GM18508 (cell line): ENCODE measurements around the gene MYH11.
"Not testable (repeated sequence)": the region's sequence is repeated elsewhere in the genome, so short reads cannot be mapped to it uniquely, and the experiment has no call there.

ENCODE experiments used
- ATAC-seq: cut with Tn5 transposase; IDR thresholded peaks from one replicate; pipeline ENCODE4 v1.9.1; 2021; ENCODE audit warnings: moderate number of reproducible peaks; ENCODE audit not compliant: insufficient read depth, unreplicated experiment

The MYH11 gene

DNA sequence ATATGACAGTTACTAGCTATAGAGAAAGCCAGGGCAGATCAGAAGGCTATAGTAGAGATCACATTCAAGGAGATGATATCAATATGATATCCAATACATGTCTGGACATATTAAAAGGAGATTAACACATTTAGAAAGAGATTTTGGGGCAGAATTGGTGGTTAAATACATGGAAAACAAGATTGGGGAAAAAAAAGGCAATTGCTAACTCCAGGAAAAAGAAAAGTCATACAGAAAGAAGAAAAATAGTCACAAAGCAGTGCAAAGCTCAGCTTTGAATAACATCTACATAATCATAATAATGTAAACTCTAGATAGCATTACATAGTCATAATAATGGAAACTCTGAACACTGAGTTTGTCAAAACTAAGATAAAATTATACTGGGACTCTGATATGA lies 40.6 kb downstream of the MYH11 start:
- ATAC-seq, result no peak

GRCh38 chr16:15812401-15812750 lies 44.5 kb downstream of the MYH11 start:
- not testable (repeated sequence) for ATAC-seq

DNA sequence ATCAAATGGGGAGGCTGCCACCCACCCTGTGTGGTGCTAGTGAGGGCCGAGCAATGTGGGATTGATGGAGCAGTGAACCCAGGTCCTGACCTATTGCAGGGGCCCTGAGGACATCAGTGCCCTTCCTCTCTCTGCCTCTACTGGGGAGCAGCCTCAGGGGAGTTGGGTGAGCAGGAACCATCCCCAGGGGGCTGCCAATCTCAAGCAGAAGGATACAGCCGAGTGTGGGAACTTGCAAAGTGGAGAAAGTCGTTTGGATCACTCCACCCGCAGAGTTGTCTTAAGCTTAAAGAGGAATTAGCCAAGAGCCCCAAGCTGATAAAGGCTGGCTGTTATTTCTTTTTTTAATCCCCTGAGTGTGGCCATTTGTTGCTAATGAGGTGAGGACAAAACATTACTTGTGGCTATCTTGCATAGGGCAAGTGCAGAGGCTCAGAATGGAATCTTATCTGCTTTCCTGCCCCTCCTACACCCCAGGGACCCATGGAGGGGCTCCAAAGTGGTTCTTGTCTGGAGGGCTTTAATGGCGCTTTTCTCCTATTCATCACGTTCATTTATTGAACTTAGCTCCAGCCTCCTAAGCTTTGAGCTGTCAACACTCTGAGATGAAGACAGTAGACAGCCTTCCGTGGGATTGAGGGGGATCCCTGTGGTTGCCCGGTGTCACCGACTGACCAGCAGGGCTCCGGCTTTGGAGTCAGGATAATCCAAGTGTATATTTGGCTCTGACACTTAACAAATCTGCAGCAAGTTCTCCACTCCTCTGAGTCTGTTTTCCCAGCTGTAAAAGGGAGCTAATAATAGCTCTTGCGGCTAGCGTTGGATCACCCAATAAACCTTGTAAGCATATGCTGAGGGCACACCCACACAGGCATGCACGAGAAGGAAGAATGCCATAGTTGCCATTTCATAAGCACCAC lies 45.1 kb downstream of the MYH11 start:
- no peak for ATAC-seq

DNA sequence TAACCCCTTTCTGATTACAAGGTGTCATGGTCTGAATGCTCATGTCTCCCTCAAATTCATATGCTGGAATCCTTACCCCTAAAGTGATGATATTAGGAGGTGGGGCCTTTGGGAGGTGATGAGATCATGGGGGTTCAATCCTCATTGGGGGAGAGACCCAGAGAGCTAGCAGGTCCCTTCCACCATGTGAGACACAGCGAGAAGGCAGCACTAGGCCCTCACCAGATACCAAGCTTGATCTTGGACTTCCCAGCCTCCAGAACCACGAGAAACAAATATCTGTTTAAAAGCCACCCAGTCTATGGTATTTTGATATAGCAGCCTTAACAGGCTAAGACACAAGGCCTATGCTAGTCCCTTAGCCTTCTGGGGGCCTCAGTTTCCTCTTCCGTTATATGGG lies 45.9 kb downstream of the MYH11 start:
- ATAC-seq, result no peak

DNA sequence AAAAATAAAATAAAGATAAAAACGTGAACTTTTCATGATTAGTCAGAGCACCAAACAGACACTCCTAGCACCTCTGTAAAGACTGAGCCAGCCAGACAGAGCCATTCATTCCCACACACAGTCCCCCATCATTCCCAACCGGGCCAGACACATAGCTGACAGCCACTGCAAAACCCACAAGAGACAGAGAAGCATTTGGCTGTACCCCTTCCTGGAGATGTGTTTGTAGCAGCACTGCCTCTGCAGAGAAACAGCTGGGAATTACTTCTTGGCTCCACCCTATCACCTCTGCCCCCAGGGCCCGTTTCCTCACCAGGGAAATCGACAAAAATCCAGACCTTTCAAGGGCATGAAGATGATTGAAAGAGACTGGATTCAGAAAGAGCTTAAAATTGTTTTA lies 46.4 kb downstream of the MYH11 start:
- no peak for ATAC-seq

GRCh38 chr16:15809297-15809696 lies 47.5 kb downstream of the MYH11 start:
- ATAC-seq, result not testable (repeated sequence)

GRCh38 chr16:15808071-15808470 lies 48.8 kb downstream of the MYH11 start:
- ATAC-seq, result no peak

DNA sequence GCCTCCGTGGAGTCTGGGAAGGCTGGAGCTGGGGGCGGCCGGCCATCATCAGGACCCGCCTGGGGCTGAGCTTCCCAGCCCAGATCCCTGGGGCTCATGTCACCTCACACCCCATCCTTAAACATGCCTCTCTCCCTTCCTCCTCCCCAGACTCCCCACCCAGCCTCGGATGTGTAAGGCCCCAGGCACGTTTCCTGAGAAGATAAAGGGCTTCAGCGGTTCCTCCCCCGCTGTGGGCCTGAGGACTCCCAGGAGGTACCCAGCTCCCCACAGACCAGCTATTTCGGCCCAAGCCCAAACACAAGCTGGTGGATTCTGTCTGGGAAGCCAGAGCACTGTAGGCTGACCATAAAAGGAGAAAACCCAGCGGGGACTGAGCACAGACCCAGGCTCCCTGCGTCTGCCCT lies 49.2 kb downstream of the MYH11 start:
- ATAC-seq, result no peak

DNA sequence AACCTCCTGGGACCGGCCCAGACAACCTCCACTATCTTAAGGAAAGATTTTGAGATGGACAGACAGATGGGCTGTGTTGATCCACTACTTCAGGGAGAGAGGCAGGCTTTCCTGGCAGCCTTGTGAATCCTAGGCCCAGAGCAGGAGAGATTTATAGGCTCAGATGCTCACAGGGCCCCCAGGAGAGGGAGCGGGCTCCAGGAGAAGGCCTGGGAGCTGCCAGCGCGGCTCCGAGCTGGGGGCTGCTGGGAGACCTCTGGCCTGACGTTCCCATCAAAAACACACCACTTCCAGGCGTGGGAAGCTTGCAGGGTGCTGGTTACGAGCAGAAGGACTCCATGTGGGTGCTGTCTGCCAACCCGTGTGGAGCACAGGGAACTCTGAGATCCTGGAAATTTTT lies 53.2 kb downstream of the MYH11 start:
- no peak for ATAC-seq

GRCh38 chr16:15799851-15800495 lies 56.9 kb downstream of the MYH11 start:
- ATAC-seq, result no peak

DNA sequence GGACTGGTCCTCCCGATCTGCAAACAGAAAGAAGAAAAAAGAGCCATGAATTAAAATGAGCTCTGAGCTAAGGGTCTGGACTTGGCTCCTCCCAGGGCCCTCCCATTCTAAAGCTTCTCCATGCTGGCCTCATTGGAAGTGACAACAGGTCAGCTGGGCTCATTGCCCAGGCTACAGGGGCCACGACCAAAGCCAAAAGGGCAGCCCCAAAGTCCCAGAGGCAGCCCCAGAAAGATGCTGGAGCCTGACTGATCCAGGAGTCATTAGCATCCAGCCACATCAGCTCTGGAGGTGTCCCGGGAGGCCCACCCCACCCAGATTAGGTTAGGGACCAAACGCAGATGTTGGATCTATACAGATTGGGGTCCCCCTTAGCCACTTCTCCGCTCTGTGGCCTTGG lies 58.2 kb downstream of the MYH11 start:
- no peak for ATAC-seq

GRCh38 chr16:15796885-15797284 lies 59.9 kb downstream of the MYH11 start:
- ATAC-seq, result no peak

- ATAC-seq, result no peak
Measured at GRCh38 chr16:15795615-15796014, 61.2 kb downstream of the MYH11 start.

GRCh38 chr16:15792563-15792971 lies 64.3 kb downstream of the MYH11 start:
- ATAC-seq, result no peak

- no peak for ATAC-seq
Measured at GRCh38 chr16:15790458-15790857, 66.4 kb downstream of the MYH11 start.

DNA sequence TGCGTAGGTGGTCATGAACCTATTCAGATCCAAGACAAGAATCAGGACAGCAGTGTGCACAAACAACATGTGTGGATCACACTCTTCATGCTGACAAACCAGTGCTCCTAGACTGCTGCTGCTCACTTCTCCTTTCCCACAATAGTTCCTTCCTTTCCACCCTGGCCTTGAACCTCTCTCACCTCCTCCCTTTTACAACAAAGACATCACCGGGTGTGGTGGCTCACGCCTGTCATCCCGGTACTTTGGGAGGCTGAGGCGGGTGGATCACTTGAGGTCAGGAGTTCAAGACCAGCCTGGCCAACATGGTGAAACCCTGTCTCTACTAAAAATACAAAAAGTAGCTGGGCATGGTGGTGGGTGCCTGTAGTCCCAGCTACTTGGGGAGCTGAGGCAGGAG lies 67.0 kb downstream of the MYH11 start:
- ATAC-seq, result not testable (repeated sequence)

DNA sequence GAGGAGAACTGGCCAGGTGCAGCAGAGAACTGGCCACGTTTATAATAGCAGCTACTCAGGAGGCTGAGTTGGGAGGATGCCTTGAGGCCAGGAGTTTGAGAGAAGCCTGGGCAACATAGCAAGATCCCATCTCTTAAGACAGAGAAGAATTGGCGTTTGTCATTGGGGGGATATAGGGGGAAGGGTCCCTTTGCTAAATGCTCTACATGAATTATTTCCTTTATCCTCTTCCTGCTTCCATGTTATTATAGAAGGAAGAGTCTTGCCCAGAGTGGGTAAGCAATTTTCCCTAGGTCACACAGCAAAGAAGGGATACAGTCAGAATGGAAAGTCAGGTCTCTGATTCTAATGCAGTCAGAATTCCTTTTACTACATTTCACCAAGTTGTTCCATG lies 68.0 kb downstream of the MYH11 start:
- ATAC-seq, result no peak

GRCh38 chr16:15786501-15786900 lies 70.3 kb downstream of the MYH11 start:
- ATAC-seq, result no peak

GRCh38 chr16:15785386-15786059 lies 71.3 kb downstream of the MYH11 start:
- ATAC-seq, result no peak

DNA sequence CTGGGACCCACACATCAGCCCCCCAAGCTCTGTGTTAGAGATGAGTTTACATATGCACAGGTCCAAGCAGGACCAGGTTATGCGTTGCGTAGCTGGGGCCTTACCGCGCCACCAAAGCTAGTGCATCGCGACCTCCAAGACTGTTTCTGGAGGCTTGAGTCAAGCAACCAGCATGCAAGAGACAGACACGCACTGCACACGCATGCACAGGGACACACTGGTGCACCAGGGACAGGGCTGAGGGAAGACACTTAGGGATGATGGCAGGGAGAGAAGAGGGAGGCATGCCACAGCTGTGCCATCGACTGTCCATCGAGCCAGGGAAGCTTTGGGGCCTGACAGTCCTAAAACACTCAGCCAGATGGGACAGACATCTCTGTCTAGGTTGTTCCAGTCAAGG lies 72.8 kb downstream of the MYH11 start:
- ATAC-seq, result no peak
